ENCODE measurements around the gene RESP18.

Gene RESP18

GRCh38 chr2:219309278-219309677 lies 23.3 kb downstream of the RESP18 start, which contains the start of gene PTPRN:
TSS of gene PTPRN (minus strand) at chr2:219309401. CDS start at chr2:219309332, 69 bp downstream.
- TF ChIP-seq, protein P1, sequence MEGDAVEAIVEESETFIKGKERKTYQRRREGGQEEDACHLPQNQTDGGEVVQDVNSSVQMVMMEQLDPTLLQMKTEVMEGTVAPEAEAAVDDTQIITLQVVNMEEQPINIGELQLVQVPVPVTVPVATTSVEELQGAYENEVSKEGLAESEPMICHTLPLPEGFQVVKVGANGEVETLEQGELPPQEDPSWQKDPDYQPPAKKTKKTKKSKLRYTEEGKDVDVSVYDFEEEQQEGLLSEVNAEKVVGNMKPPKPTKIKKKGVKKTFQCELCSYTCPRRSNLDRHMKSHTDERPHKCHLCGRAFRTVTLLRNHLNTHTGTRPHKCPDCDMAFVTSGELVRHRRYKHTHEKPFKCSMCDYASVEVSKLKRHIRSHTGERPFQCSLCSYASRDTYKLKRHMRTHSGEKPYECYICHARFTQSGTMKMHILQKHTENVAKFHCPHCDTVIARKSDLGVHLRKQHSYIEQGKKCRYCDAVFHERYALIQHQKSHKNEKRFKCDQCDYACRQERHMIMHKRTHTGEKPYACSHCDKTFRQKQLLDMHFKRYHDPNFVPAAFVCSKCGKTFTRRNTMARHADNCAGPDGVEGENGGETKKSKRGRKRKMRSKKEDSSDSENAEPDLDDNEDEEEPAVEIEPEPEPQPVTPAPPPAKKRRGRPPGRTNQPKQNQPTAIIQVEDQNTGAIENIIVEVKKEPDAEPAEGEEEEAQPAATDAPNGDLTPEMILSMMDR (IDR thresholded peaks at IDR 0.05; ENCODE audit: insufficient read depth, low read depth, low read length, missing control alignments) = no peak
- DNase-seq (ENCODE audit: low read depth) = no peak
- no peak within 1 kb of the TSS for H3K4me3 ChIP-seq (ENCODE audit: low read depth, low read length)

DNA sequence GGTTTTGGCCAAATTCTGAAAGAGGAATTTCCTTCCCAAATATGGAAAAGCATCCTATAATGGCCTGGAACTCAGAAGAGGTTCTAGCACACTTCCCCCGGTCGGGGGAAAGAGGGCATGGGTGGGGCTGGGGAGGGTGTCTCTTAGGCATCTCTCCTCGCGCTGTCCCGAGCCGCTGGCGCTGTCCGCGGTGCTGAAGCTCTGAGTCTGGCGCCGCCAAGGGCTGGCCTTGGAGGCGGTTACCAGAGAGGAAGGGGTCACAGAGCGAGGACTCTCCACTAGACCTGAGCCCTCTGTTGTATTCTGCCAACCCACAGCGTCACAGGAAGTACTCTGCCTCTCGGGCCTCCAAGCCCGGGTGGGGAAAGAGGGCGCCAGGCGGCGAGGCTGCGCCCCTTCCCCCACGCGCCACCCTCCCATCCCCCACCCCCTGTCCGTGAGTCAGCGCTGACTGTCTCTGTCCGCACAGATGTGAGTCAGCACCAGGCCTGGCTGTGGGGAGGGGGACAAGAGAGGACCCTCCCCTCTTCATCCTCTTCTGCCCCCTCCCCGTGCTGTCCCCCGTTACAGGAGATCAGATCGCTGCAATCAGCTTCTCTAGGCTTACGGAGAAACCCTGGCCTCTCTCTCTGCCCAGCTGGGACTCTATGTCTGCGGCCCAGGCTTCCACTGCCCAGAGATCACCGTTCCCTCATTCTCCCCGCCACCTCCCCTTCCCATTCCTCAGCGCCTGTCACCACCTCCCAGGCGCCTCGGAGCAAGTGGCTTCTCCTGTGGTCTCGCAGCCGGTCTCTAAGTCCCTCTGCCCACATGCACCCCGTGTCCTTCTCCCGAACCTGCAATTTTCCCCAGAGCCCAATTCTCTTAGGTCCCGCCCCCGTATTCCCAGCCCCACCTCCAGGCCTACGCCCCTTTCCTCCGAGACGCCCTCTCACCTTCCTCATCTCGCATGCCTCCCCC lies 24.1 kb downstream of the RESP18 start:
- H3K4me3 ChIP-seq (ENCODE audit: low read depth, low read length) = no peak overlapping the region

DNA sequence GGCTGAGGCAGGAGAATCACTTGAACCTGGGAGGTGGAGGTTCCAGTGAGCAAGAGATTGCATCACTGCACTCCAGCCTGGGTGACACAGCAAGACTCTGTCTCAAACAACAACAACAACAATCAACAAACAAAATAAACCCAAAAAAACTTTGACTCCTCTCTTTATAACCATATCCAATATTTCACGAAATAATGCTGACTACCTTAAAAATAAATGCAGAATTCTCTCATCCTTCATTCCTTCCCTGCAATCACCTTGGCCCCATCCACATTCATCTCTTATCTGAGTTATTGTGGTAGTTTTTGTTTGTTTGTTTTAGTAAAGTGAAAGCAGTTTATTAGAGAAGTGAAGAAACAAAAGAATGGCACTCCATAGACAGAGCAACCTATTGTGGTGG lies 26.5 kb downstream of the RESP18 start:
- H3K4me3 ChIP-seq (ENCODE audit: low read depth, low read length) = no peak overlapping the region
- no peak for DNase-seq (ENCODE audit: low read depth)
- TF ChIP-seq, protein P1 (IDR thresholded peaks at IDR 0.05; ENCODE audit: insufficient read depth, low read depth, low read length, missing control alignments) = no peak

More for the DNA sequence above, 24.1 kb downstream of the RESP18 start:
- TF ChIP-seq, protein P1 (IDR thresholded peaks at IDR 0.05; ENCODE audit: insufficient read depth, low read depth, low read length, missing control alignments) = no peak
- DNase-seq (ENCODE audit: low read depth) = peak; percentile 46

DNA sequence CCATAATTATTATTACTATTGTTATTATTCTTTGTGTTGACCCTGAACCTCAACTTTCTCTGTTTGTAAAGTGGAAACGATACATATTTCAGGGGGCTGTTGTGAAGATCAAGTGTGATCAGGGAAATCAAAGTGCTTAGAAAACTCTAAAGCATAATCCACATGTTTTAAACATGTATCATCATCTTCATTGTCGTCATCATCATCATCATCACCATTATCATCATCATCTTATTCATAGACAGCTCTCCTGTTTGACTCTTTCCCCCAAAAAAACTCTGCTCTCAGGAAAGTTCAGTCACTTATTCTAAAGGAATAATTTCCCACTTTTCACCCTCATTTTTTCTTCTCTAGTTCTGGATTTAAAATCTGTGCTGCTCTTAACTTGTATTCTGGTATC lies 28.3 kb downstream of the RESP18 start:
- TF ChIP-seq, protein P1 (IDR thresholded peaks at IDR 0.05; ENCODE audit: insufficient read depth, low read depth, low read length, missing control alignments) = no peak
- H3K4me3 ChIP-seq (ENCODE audit: low read depth, low read length) = no peak overlapping the region
- DNase-seq (ENCODE audit: low read depth) = no peak

DNA sequence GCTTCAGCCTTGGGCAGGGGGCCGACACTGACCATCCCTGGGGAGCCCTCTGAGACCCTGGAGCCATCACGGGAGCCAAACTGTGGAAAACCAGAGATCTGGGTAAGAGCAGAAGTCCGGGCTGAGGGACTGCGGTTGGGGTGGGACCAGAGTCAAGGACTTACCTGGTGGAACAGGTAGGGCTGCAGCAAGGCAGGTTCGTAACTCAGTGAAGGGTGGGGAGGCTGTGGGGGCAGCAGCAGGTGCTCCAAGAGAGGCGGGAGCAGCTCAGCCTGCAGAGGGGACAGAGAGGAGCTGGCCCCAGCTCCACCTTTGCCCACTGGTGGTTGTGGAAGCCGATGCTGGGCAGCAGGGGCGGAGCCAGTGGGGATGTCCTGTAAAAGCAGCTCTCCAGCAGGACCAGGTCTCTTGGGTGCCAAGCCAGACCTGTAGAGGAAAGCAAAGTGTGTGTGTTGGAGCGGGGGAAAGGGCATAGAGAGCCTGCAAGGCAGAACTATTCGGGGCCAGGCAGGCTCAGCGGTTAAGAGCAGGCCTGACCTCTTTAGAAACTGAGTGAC lies 30.1 kb downstream of the RESP18 start:
- DNase-seq (ENCODE audit: low read depth) = no peak
- TF ChIP-seq, protein P1 (IDR thresholded peaks at IDR 0.05; ENCODE audit: insufficient read depth, low read depth, low read length, missing control alignments) = no peak
- no peak overlapping the region for H3K4me3 ChIP-seq (ENCODE audit: low read depth, low read length)

DNA sequence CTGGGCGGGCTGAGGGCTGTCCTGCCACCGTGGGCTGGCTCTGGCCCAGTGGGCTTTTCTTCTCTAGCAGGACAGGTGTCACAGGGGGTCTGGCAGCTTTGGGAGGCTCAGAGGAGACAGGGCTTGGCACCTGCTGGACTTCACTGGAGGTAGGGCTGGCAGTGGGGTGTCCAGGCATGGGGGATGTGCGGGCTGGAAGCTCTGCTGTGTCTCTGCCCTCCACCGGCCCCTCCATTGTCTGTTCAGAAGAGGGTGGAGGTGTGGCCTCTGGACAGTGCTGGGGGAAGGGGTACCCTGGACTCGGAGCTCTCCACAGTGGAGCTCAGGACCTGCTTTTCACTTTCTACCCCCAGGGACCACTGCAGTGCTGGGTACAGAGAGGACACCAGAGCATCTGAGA lies 32.5 kb downstream of the RESP18 start:
- H3K4me3 ChIP-seq (ENCODE audit: low read depth, low read length) = no peak overlapping the region
- TF ChIP-seq, protein P1 (IDR thresholded peaks at IDR 0.05; ENCODE audit: insufficient read depth, low read depth, low read length, missing control alignments) = no peak

More for the DNA sequence above, 32.5 kb downstream of the RESP18 start:
- DNase-seq (ENCODE audit: low read depth) = no peak
